ENCODE data around the gene NT5C1B. TPM values are rescaled to one million over a fixed set of nuclear protein-coding genes. Genes with fewer than 3 reads are reported as not detected.

Gene NT5C1B
- polyA plus RNA-seq, 1 experiment = not detected

DNA sequence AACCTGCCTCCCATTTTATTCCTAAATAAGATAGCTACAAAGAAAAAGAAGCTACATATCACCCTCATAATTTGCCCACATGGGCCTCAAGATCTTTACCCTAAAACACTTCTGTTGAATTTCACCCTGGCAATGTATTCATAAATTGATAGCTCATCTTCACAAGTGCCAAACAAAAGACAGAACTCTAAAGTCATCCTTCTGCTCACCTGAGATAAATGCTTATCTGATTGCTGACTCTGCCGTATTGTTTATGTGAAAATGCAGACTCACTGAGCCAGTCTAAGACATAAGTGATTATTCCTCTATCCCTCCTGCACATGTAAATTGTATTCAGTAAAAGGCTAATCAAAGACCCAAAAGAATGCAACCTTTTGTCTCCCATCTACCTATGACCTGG lies 30.9 kb downstream of the NT5C1B start:
- ChIA-PET POLR2A (no interaction called here), CTCF (interaction anchor here (1.4 to 2.8 kb wide), 2 partner anchors 38 to 191 kb away, joined by 4 to 21 read pairs; no protein-coding TSS in a partner anchor)
- H3K9me3 ChIP-seq (ENCODE audit: control insufficient read depth, insufficient read depth, low read length) = no peaks in the 10 kb centered on the region
- DNase-seq (ENCODE audit: low read depth, low spot score) = no peak
- H3K27ac ChIP-seq (ENCODE audit: low read depth, low read length) = no peak overlapping the region
- H3K27me3 ChIP-seq (ENCODE audit: control insufficient read depth, insufficient read depth, low read length) = no peaks in the 10 kb centered on the region
- TF ChIP-seq, protein P1, sequence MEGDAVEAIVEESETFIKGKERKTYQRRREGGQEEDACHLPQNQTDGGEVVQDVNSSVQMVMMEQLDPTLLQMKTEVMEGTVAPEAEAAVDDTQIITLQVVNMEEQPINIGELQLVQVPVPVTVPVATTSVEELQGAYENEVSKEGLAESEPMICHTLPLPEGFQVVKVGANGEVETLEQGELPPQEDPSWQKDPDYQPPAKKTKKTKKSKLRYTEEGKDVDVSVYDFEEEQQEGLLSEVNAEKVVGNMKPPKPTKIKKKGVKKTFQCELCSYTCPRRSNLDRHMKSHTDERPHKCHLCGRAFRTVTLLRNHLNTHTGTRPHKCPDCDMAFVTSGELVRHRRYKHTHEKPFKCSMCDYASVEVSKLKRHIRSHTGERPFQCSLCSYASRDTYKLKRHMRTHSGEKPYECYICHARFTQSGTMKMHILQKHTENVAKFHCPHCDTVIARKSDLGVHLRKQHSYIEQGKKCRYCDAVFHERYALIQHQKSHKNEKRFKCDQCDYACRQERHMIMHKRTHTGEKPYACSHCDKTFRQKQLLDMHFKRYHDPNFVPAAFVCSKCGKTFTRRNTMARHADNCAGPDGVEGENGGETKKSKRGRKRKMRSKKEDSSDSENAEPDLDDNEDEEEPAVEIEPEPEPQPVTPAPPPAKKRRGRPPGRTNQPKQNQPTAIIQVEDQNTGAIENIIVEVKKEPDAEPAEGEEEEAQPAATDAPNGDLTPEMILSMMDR (IDR thresholded peaks at IDR 0.05; ENCODE audit: low read depth, low read length) = no peak
- H3K4me3 ChIP-seq (ENCODE audit: low read depth, low read length) = no peak overlapping the region

DNA sequence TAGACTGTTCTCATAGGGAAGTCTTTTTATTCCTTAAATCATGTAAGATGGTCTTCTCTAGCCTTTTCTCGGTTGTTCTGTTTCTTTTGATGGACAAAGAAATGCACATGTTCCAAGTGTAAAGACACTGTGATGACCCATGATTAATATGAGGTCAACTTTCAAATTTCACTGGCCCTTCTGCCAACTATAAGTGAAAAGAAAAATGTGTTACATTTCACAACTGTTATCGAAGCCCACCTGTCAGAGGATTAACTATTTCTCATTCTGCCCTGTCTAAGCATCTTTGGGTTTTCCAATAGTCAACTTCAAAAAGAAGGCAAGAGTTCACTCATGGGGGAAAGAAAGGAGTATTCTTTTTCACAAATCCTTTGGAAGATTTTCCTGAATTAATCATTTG lies 32.2 kb downstream of the NT5C1B start:
- no peaks in the 10 kb centered on the region for H3K27me3 ChIP-seq (ENCODE audit: control insufficient read depth, insufficient read depth, low read length)
- no peak for DNase-seq (ENCODE audit: low read depth, low spot score)
- CTCF ChIA-PET = interaction anchor here (2.0 kb wide), 1 partner anchor 37 kb away, joined by 9 read pairs; no protein-coding TSS in a partner anchor
- no peak overlapping the region for H3K27ac ChIP-seq (ENCODE audit: low read depth, low read length)
- H3K9me3 ChIP-seq (ENCODE audit: control insufficient read depth, insufficient read depth, low read length) = no peaks in the 10 kb centered on the region
- TF ChIP-seq, protein P1 (IDR thresholded peaks at IDR 0.05; ENCODE audit: low read depth, low read length) = no peak
- H3K4me3 ChIP-seq (ENCODE audit: low read depth, low read length) = no peak overlapping the region
- POLR2A ChIA-PET = no interaction called here

DNA sequence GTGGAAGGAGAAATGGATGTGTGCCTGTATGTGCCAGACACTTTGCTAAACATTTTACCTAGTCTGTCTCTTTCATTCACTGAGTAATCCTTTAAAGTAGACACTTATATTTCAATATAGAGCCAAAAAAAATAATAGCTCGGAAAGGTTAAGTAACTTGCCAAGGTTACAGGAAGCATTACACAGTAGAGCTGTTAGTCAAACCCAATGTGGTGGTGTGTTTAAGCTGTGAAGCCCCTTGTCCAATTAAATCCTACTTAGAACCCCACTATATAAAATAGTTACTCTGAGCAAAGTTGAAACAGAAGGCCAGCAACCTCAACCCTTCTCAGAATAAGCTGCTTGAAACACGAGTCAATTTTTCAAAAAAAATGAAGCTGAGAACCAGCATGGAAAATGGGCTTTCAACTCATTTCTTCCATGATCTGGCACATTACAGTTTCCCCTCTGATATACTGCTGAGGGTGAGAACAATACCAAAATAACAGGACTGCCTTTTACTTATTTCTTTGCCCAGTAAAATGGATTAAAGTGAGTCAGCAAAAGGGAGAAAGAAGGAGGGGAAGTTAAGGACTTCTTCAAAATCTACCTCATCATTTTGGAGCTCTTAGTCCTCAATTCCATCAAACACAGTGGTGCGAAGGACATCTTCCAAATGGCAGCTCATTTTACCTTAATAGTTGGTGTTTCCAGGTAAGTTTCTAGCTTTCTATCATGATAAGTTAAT lies 36.9 kb downstream of the NT5C1B start:
- H3K4me3 ChIP-seq (ENCODE audit: low read depth, low read length) = no peak overlapping the region
- no peak for DNase-seq (ENCODE audit: low read depth, low spot score)
- TF ChIP-seq, protein P1 (IDR thresholded peaks at IDR 0.05; ENCODE audit: low read depth, low read length) = no peak
- H3K27me3 ChIP-seq (ENCODE audit: control insufficient read depth, insufficient read depth, low read length) = no peaks in the 10 kb centered on the region
- H3K27ac ChIP-seq (ENCODE audit: low read depth, low read length) = no peak overlapping the region
- H3K9me3 ChIP-seq (ENCODE audit: control insufficient read depth, insufficient read depth, low read length) = no peaks in the 10 kb centered on the region
- POLR2A ChIA-PET = no interaction called here
- CTCF ChIA-PET = interaction anchor here (2.4 kb wide), 1 partner anchor 32 kb away, joined by 16 read pairs; no protein-coding TSS in a partner anchor

DNA sequence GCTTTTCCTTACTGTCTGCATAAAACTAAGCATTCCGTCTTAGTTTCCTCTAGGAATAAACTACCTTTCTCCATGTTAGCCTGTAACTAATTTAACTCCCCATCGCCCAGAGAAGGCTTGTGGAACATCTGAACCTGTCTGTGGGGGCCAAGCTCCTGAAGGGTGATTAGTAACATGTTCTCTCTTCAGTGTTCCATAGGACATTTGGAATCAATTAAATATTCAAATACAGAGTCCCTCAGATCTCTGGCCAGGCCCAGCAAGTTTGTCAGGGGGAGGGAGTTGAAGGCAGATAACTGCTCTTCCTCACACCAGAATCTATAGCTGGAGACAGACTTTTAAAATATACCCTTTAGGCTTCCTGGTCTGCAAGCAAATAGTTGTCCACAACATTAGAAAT lies 37.7 kb downstream of the NT5C1B start:
- no peak for DNase-seq (ENCODE audit: low read depth, low spot score)
- Histone ChIP-seq H3K27me3 (ENCODE audit: control insufficient read depth, insufficient read depth, low read length) (no peaks in the 10 kb centered on the region), H3K4me3 (ENCODE audit: low read depth, low read length) (no peak overlapping the region), H3K9me3 (ENCODE audit: control insufficient read depth, insufficient read depth, low read length) (no peaks in the 10 kb centered on the region), H3K27ac (ENCODE audit: low read depth, low read length) (no peak overlapping the region)
- CTCF ChIA-PET = interaction anchor here (0.6 to 2.4 kb wide), 2 partner anchors 9 to 31 kb away, joined by 4 to 16 read pairs; partner anchors contain the start of gene RDH14
- POLR2A ChIA-PET = no interaction called here
- TF ChIP-seq, protein P1 (IDR thresholded peaks at IDR 0.05; ENCODE audit: low read depth, low read length) = no peak

DNA sequence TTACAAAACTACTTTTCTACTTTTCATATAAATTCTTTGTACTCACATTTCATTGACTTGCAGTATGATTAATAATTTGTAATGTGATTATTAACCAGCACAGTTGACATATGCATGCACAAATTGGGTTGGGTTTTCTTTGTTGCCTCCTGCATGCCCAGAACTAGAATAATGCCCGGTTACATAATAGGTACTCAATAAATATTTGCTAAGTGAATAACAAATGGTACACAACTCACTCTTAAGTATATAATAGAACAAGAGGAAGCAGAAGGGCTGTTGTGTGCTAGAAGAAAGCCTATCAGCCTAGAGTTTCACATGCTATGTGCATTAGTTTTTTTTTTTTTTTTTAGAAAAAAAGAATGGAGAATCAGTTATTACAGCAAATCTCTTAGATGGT lies 38.2 kb downstream of the NT5C1B start:
- H3K4me3 ChIP-seq (ENCODE audit: low read depth, low read length) = no peak overlapping the region
- H3K27me3 ChIP-seq (ENCODE audit: control insufficient read depth, insufficient read depth, low read length) = no peaks in the 10 kb centered on the region
- ChIA-PET CTCF (interaction anchor here (2.4 kb wide), 1 partner anchor 31 kb away, joined by 16 read pairs; no protein-coding TSS in a partner anchor), POLR2A (no interaction called here)
- no peak overlapping the region for H3K27ac ChIP-seq (ENCODE audit: low read depth, low read length)
- H3K9me3 ChIP-seq (ENCODE audit: control insufficient read depth, insufficient read depth, low read length) = no peaks in the 10 kb centered on the region
- TF ChIP-seq, protein P1 (IDR thresholded peaks at IDR 0.05; ENCODE audit: low read depth, low read length) = no peak
- DNase-seq (ENCODE audit: low read depth, low spot score) = no peak
